Activated T-cell treated with anti-CD3 and anti-CD28 coated beads, Interleukin-2, amount 50 U/mL, for 72 hours (primary cell): ENCODE results near the gene LUC7L. TPM values are rescaled to one million over a fixed set of nuclear protein-coding genes. Genes with fewer than 3 reads are reported as not detected.
A peak's percentile ranks its signal among the peaks of the same experiment; 100 is the strongest.

Source experiments
- ATAC-seq, 2 donors: fragments of 150-1000 bp; cut with Tn5 transposase; replicated peaks in 1 of 2; 2 replicates each; pipeline ENCODE4 v1.10.0; 2021; ENCODE audit warnings: moderate library complexity in 2 of 2, mild to moderate bottlenecking in 1 of 2
- DNase-seq, 2 donors: peaks; one replicate each; pipeline ENCODE4 v3.0.0; 2021 to 2022; ENCODE audit warnings: mixed read lengths in 1 of 2
- H3K27ac Mint-ChIP-seq: one replicate; pipeline ENCODE4 v1.8.0; 2022; ENCODE audit warnings: mild to moderate bottlenecking, moderate library complexity, mixed read lengths
- H3K27me3 Mint-ChIP-seq: one replicate; pipeline ENCODE4 v1.8.0; 2022; ENCODE audit warnings: low read depth, mixed read lengths
- H3K36me3 Mint-ChIP-seq, 2 donors: one replicate each; pipeline ENCODE4 v1.8.0; 2022; ENCODE audit warnings: mixed read lengths in 2 of 2, mild to moderate bottlenecking in 1 of 2; ENCODE audit not compliant: insufficient read depth in 2 of 2
- H3K4me1 Mint-ChIP-seq: one replicate; pipeline ENCODE4 v1.8.0; 2022; ENCODE audit warnings: low read depth, mixed read lengths
- H3K4me3 Mint-ChIP-seq, 2 donors: one replicate each; pipeline ENCODE4 v1.8.0; 2022; ENCODE audit warnings: mild to moderate bottlenecking in 2 of 2, mixed read lengths in 2 of 2, moderate library complexity in 2 of 2
- H3K9me3 Mint-ChIP-seq, 2 donors: one replicate each; pipeline ENCODE4 v1.8.0; 2022; ENCODE audit warnings: mixed read lengths in 2 of 2
- total RNA-seq, 2 donors: library from RNA; stranded (reverse); gene quantifications; one replicate each; pipeline ENCODE4 v1.2.3, GENCODE V29; 2022

Gene LUC7L
- total RNA-seq, 2 donors from 2014 or later, result 56.4 to 69.7 TPM

- Mint-ChIP-seq H3K4me1 (no peaks in the 10 kb centered on the region), H3K27me3 (no peaks in the 10 kb centered on the region), H3K27ac (no peak overlapping the region), H3K4me3 (no peak overlapping the region), H3K9me3 (no peaks in the 10 kb centered on the region), H3K36me3 (peaks cover 3 to 19% of the 10 kb centered on the region in 2 donors)
- ATAC-seq, result no peak
- DNase-seq, result no peak
Measured at GRCh38 chr16:193441-193840, 35.8 kb downstream of the LUC7L start.

GRCh38 chr16:192686-193085, 36.6 kb downstream of the LUC7L start:
- DNase-seq (no peak), ATAC-seq (no peak)
- Mint-ChIP-seq H3K27ac (no peak overlapping the region), H3K4me1 (no peaks in the 10 kb centered on the region), H3K27me3 (no peaks in the 10 kb centered on the region), H3K4me3 (no peak overlapping the region), H3K9me3 (no peaks in the 10 kb centered on the region), H3K36me3 (peaks cover 3 to 20% of the 10 kb centered on the region in 2 donors)

GRCh38 chr16:191831-192230, 37.4 kb downstream of the LUC7L start:
- DNase-seq (no peak), ATAC-seq (no peak)
- no peaks in the 10 kb centered on the region for H3K4me1 Mint-ChIP-seq
- H3K27ac Mint-ChIP-seq, result peak overlapping the region; percentile 10
- H3K9me3 Mint-ChIP-seq, result no peaks in the 10 kb centered on the region
- H3K36me3 Mint-ChIP-seq, result peaks cover 3 to 24% of the 10 kb centered on the region in 2 donors
- H3K4me3 Mint-ChIP-seq, result no peak overlapping the region
- H3K27me3 Mint-ChIP-seq, result no peaks in the 10 kb centered on the region

- Mint-ChIP-seq H3K27ac (no peak overlapping the region), H3K4me1 (no peaks in the 10 kb centered on the region), H3K9me3 (no peaks in the 10 kb centered on the region), H3K27me3 (no peaks in the 10 kb centered on the region), H3K36me3 (peaks cover 3 to 29% of the 10 kb centered on the region in 2 donors), H3K4me3 (no peak overlapping the region)
- ATAC-seq (no peak), DNase-seq (no peak)
Measured at GRCh38 chr16:189604-190186, 39.6 kb downstream of the LUC7L start.

- DNase-seq (peak; percentile 27 to 28), ATAC-seq (peak; percentile 60 to 78)
- H3K4me3 Mint-ChIP-seq, result no peak overlapping the region
- peaks cover 3 to 29% of the 10 kb centered on the region in 2 donors for H3K36me3 Mint-ChIP-seq
- H3K27me3 Mint-ChIP-seq, result no peaks in the 10 kb centered on the region
- H3K27ac Mint-ChIP-seq, result peak overlapping the region; percentile 60
- no peaks in the 10 kb centered on the region for H3K4me1 Mint-ChIP-seq
- no peaks in the 10 kb centered on the region for H3K9me3 Mint-ChIP-seq
Measured at GRCh38 chr16:188674-189073, 40.6 kb downstream of the LUC7L start.

GRCh38 chr16:187330-187729, 41.9 kb downstream of the LUC7L start:
- DNase-seq, result no peak
- H3K27ac Mint-ChIP-seq, result no peak overlapping the region
- H3K9me3 Mint-ChIP-seq, result no peaks in the 10 kb centered on the region
- peaks cover 3 to 21% of the 10 kb centered on the region in 2 donors for H3K36me3 Mint-ChIP-seq
- H3K27me3 Mint-ChIP-seq, result no peaks in the 10 kb centered on the region
- no peak overlapping the region for H3K4me3 Mint-ChIP-seq
- H3K4me1 Mint-ChIP-seq, result no peaks in the 10 kb centered on the region
- no peak for ATAC-seq

- no peaks in the 10 kb centered on the region for H3K4me1 Mint-ChIP-seq
- H3K27ac Mint-ChIP-seq, result no peak overlapping the region
- peaks cover 3 to 17% of the 10 kb centered on the region in 2 donors for H3K36me3 Mint-ChIP-seq
- no peak overlapping the region for H3K4me3 Mint-ChIP-seq
- no peak for DNase-seq
- no peaks in the 10 kb centered on the region for H3K9me3 Mint-ChIP-seq
- H3K27me3 Mint-ChIP-seq, result no peaks in the 10 kb centered on the region
- ATAC-seq, result no peak
Measured at GRCh38 chr16:185691-186090, 43.6 kb downstream of the LUC7L start.

GRCh38 chr16:185213-185612, 44.0 kb downstream of the LUC7L start:
- Mint-ChIP-seq H3K27me3 (no peaks in the 10 kb centered on the region), H3K27ac (no peak overlapping the region), H3K4me1 (no peaks in the 10 kb centered on the region), H3K36me3 (peaks cover 3 to 17% of the 10 kb centered on the region in 2 donors), H3K9me3 (no peaks in the 10 kb centered on the region), H3K4me3 (no peak overlapping the region)
- ATAC-seq (no peak), DNase-seq (no peak)

- Mint-ChIP-seq H3K9me3 (no peaks in the 10 kb centered on the region), H3K27me3 (peaks cover 14% of the 10 kb centered on the region), H3K36me3 (peaks cover 0 to 13% of the 10 kb centered on the region in 2 donors), H3K4me1 (no peaks in the 10 kb centered on the region), H3K27ac (no peak overlapping the region), H3K4me3 (no peak overlapping the region)
- ATAC-seq, result no peak
- DNase-seq, result no peak
Measured at GRCh38 chr16:183005-183404, 46.2 kb downstream of the LUC7L start.

GRCh38 chr16:181565-182021, 47.7 kb downstream of the LUC7L start:
- no peaks in the 10 kb centered on the region for H3K4me1 Mint-ChIP-seq
- no peaks in the 10 kb centered on the region for H3K9me3 Mint-ChIP-seq
- H3K36me3 Mint-ChIP-seq, result peaks cover 0 to 5% of the 10 kb centered on the region in 2 donors
- H3K27me3 Mint-ChIP-seq, result peaks cover 22% of the 10 kb centered on the region
- H3K4me3 Mint-ChIP-seq, result no peak overlapping the region
- ATAC-seq (no peak), DNase-seq (no peak)
- H3K27ac Mint-ChIP-seq, result no peak overlapping the region

GRCh38 chr16:180681-181564, 48.3 kb downstream of the LUC7L start:
- Mint-ChIP-seq H3K9me3 (no peaks in the 10 kb centered on the region), H3K27me3 (peaks cover 22% of the 10 kb centered on the region), H3K27ac (no peak overlapping the region), H3K4me1 (no peaks in the 10 kb centered on the region), H3K4me3 (peak overlapping the region; percentile 46 to 72), H3K36me3 (peaks cover 0 to 5% of the 10 kb centered on the region in 2 donors)
- ATAC-seq (peak; percentile 78 to 84), DNase-seq (peak; percentile 87 to 92)

GRCh38 chr16:180101-180675, 49.1 kb downstream of the LUC7L start, which contains the start of gene HBQ1:
Gene HBQ1, plus strand, starts transcription at chr16:180459. Its CDS starts 28 bp downstream, at chr16:180487.
- H3K4me3 Mint-ChIP-seq, result peak within 1 kb of the TSS; percentile 59 to 72
- H3K36me3 Mint-ChIP-seq, result no peaks in the 10 kb centered on the region
- H3K27ac Mint-ChIP-seq, result no peak within 1 kb of the TSS
- peaks cover 29% of the 10 kb centered on the region for H3K27me3 Mint-ChIP-seq
- no peaks in the 10 kb centered on the region for H3K4me1 Mint-ChIP-seq
- H3K9me3 Mint-ChIP-seq, result no peaks in the 10 kb centered on the region
- peak; percentile 24 to 26 for ATAC-seq
- peak; percentile 47 to 67 for DNase-seq
